Measurements from ENCODE around the gene CTSG.

CTSG gene

GRCh38 chr14:24566318-24566717 is 9.7 kb downstream of the CTSG start:
- Histone ChIP-seq H3K27ac (replicated peaks; ENCODE audit: low read length) (no peak overlapping the region), H3K4me2 (ENCODE audit: insufficient read depth, low read length, poor library complexity, severe bottlenecking) (no peak overlapping the region), H3K27me3 (ENCODE audit: control insufficient read depth in 3 of 3, insufficient read depth in 3 of 3, low read depth in 1 of 3, low read length in 3 of 3) (no peaks in the 10 kb centered on the region), H2AFZ (ENCODE audit: low read length) (no peak overlapping the region), H2BK120ac (ENCODE audit: low read depth, low read length) (no peak overlapping the region), H2BK12ac (ENCODE audit: low read length) (no peak overlapping the region), H2BK5ac (ENCODE audit: low read length) (no peak overlapping the region), H3K18ac (ENCODE audit: low read length) (no peak overlapping the region), H3K79me1 (ENCODE audit: low read depth, low read length) (peaks cover 2% of the 10 kb centered on the region), H4K91ac (ENCODE audit: low read depth, low read length, poor library complexity) (no peak overlapping the region), H4K8ac (ENCODE audit: low read depth, low read length) (peak overlapping the region; percentile 20), H3K9me3 (replicated peaks in 1 of 2; ENCODE audit: control insufficient read depth in 2 of 2, insufficient read depth in 1 of 2, low read depth in 1 of 2, low read length in 2 of 2) (peaks cover 0 to 8% of the 10 kb centered on the region in 2 donors), H3K4me1 (ENCODE audit: control insufficient read depth in 2 of 2, insufficient read depth in 1 of 2, low read depth in 1 of 2, low read length in 2 of 2) (no peaks in the 10 kb centered on the region), H3K14ac (ENCODE audit: low read length) (no peak overlapping the region), H3K9ac (ENCODE audit: low read depth, low read length, poor library complexity) (no peak overlapping the region), H3K4me3 (ENCODE audit: low read length in 2 of 2) (peak overlapping the region in 1 of 2 donors; percentile 36), H2AK5ac (ENCODE audit: low read depth, low read length) (no peak overlapping the region), H2BK15ac (ENCODE audit: low read length) (no peak overlapping the region), H3K36me3 (replicated peaks in 1 of 2; ENCODE audit: control insufficient read depth in 2 of 2, insufficient read depth in 2 of 2, low read length in 2 of 2) (no peaks in the 10 kb centered on the region), H3K4ac (ENCODE audit: low read length) (no peak overlapping the region), H3K23ac (ENCODE audit: low read depth, low read length, poor library complexity) (no peak overlapping the region)
- WGBS, 2 donors (ENCODE audit: extremely low coverage in 2 of 2, insufficient read length in 2 of 2, insufficient replicate concordance in 1 of 2) = no CpG with 5 or more reads among the region's 2 CpGs
- no peak for DNase-seq (ENCODE audit: low spot score)

GRCh38 chr14:24565766-24566165 is 10.3 kb downstream of the CTSG start:
- H3K4me1 ChIP-seq (ENCODE audit: control insufficient read depth in 2 of 2, insufficient read depth in 1 of 2, low read depth in 1 of 2, low read length in 2 of 2) = no peaks in the 10 kb centered on the region
- H4K8ac ChIP-seq (ENCODE audit: low read depth, low read length) = no peak overlapping the region
- no peaks in the 10 kb centered on the region for H3K27me3 ChIP-seq (ENCODE audit: control insufficient read depth in 3 of 3, insufficient read depth in 3 of 3, low read depth in 1 of 3, low read length in 3 of 3)
- no peak overlapping the region for H2BK12ac ChIP-seq (ENCODE audit: low read length)
- no peak overlapping the region for H2AK5ac ChIP-seq (ENCODE audit: low read depth, low read length)
- peaks cover 2% of the 10 kb centered on the region for H3K79me1 ChIP-seq (ENCODE audit: low read depth, low read length)
- no peak overlapping the region for H2AFZ ChIP-seq (ENCODE audit: low read length)
- H3K14ac ChIP-seq (ENCODE audit: low read length) = no peak overlapping the region
- no peak overlapping the region for H2BK5ac ChIP-seq (ENCODE audit: low read length)
- no peak overlapping the region for H3K27ac ChIP-seq (replicated peaks; ENCODE audit: low read length)
- DNase-seq (ENCODE audit: low spot score) = no peak
- no peak overlapping the region for H4K91ac ChIP-seq (ENCODE audit: low read depth, low read length, poor library complexity)
- H2BK15ac ChIP-seq (ENCODE audit: low read length) = no peak overlapping the region
- no peak overlapping the region for H3K9ac ChIP-seq (ENCODE audit: low read depth, low read length, poor library complexity)
- H3K36me3 ChIP-seq (replicated peaks in 1 of 2; ENCODE audit: control insufficient read depth in 2 of 2, insufficient read depth in 2 of 2, low read length in 2 of 2) = no peaks in the 10 kb centered on the region
- H3K18ac ChIP-seq (ENCODE audit: low read length) = no peak overlapping the region
- no CpG with 5 or more reads among the region's 2 CpGs for WGBS, 2 donors (ENCODE audit: extremely low coverage in 2 of 2, insufficient read length in 2 of 2, insufficient replicate concordance in 1 of 2)
- H3K4me2 ChIP-seq (ENCODE audit: insufficient read depth, low read length, poor library complexity, severe bottlenecking) = no peak overlapping the region
- H3K9me3 ChIP-seq (replicated peaks in 1 of 2; ENCODE audit: control insufficient read depth in 2 of 2, insufficient read depth in 1 of 2, low read depth in 1 of 2, low read length in 2 of 2) = peaks cover 0 to 8% of the 10 kb centered on the region in 2 donors
- H3K4ac ChIP-seq (ENCODE audit: low read length) = no peak overlapping the region
- H2BK120ac ChIP-seq (ENCODE audit: low read depth, low read length) = no peak overlapping the region
- no peak overlapping the region for H3K4me3 ChIP-seq (ENCODE audit: low read length in 2 of 2)
- H3K23ac ChIP-seq (ENCODE audit: low read depth, low read length, poor library complexity) = no peak overlapping the region

- Histone ChIP-seq H3K9me3 (replicated peaks in 1 of 2; ENCODE audit: control insufficient read depth in 2 of 2, insufficient read depth in 1 of 2, low read depth in 1 of 2, low read length in 2 of 2) (peaks cover 0 to 8% of the 10 kb centered on the region in 2 donors), H4K8ac (ENCODE audit: low read depth, low read length) (no peak overlapping the region), H2AFZ (ENCODE audit: low read length) (no peak overlapping the region), H2BK15ac (ENCODE audit: low read length) (no peak overlapping the region), H2AK5ac (ENCODE audit: low read depth, low read length) (no peak overlapping the region), H3K4me1 (ENCODE audit: control insufficient read depth in 2 of 2, insufficient read depth in 1 of 2, low read depth in 1 of 2, low read length in 2 of 2) (no peaks in the 10 kb centered on the region), H3K4ac (ENCODE audit: low read length) (no peak overlapping the region), H3K14ac (ENCODE audit: low read length) (no peak overlapping the region), H3K18ac (ENCODE audit: low read length) (no peak overlapping the region), H2BK5ac (ENCODE audit: low read length) (no peak overlapping the region), H3K4me2 (ENCODE audit: insufficient read depth, low read length, poor library complexity, severe bottlenecking) (no peak overlapping the region), H4K91ac (ENCODE audit: low read depth, low read length, poor library complexity) (no peak overlapping the region), H3K23ac (ENCODE audit: low read depth, low read length, poor library complexity) (no peak overlapping the region), H2BK12ac (ENCODE audit: low read length) (no peak overlapping the region), H3K36me3 (replicated peaks in 1 of 2; ENCODE audit: control insufficient read depth in 2 of 2, insufficient read depth in 2 of 2, low read length in 2 of 2) (no peaks in the 10 kb centered on the region), H3K79me1 (ENCODE audit: low read depth, low read length) (peaks cover 2% of the 10 kb centered on the region), H3K4me3 (ENCODE audit: low read length in 2 of 2) (no peak overlapping the region), H3K27me3 (ENCODE audit: control insufficient read depth in 3 of 3, insufficient read depth in 3 of 3, low read depth in 1 of 3, low read length in 3 of 3) (no peaks in the 10 kb centered on the region), H3K9ac (ENCODE audit: low read depth, low read length, poor library complexity) (no peak overlapping the region), H2BK120ac (ENCODE audit: low read depth, low read length) (no peak overlapping the region), H3K27ac (replicated peaks; ENCODE audit: low read length) (no peak overlapping the region)
- WGBS, 2 donors (ENCODE audit: extremely low coverage in 2 of 2, insufficient read length in 2 of 2, insufficient replicate concordance in 1 of 2) = no CpG with 5 or more reads among the region's 3 CpGs
- DNase-seq (ENCODE audit: low spot score) = no peak
These were observed 12.5 kb downstream of the CTSG start for GRCh38 chr14:24563505-24563904.

GRCh38 chr14:24556756-24557155 is 19.3 kb downstream of the CTSG start:
- H2BK5ac ChIP-seq (ENCODE audit: low read length) = no peak overlapping the region
- H3K9ac ChIP-seq (ENCODE audit: low read depth, low read length, poor library complexity) = no peak overlapping the region
- no peak overlapping the region for H3K14ac ChIP-seq (ENCODE audit: low read length)
- H3K9me3 ChIP-seq (replicated peaks in 1 of 2; ENCODE audit: control insufficient read depth in 2 of 2, insufficient read depth in 1 of 2, low read depth in 1 of 2, low read length in 2 of 2) = peaks cover 0 to 2% of the 10 kb centered on the region in 2 donors
- H2AFZ ChIP-seq (ENCODE audit: low read length) = no peak overlapping the region
- H3K4me1 ChIP-seq (ENCODE audit: control insufficient read depth in 2 of 2, insufficient read depth in 1 of 2, low read depth in 1 of 2, low read length in 2 of 2) = no peaks in the 10 kb centered on the region
- no peak overlapping the region for H3K23ac ChIP-seq (ENCODE audit: low read depth, low read length, poor library complexity)
- H3K18ac ChIP-seq (ENCODE audit: low read length) = no peak overlapping the region
- no peak overlapping the region for H3K27ac ChIP-seq (replicated peaks; ENCODE audit: low read length)
- no peak overlapping the region for H2BK120ac ChIP-seq (ENCODE audit: low read depth, low read length)
- WGBS, 2 donors (ENCODE audit: extremely low coverage in 2 of 2, insufficient read length in 2 of 2, insufficient replicate concordance in 1 of 2) = no CpG with 5 or more reads among the region's 4 CpGs
- no peak overlapping the region for H3K4ac ChIP-seq (ENCODE audit: low read length)
- H3K4me2 ChIP-seq (ENCODE audit: insufficient read depth, low read length, poor library complexity, severe bottlenecking) = no peak overlapping the region
- no peak overlapping the region for H2BK15ac ChIP-seq (ENCODE audit: low read length)
- no peak overlapping the region for H3K4me3 ChIP-seq (ENCODE audit: low read length in 2 of 2)
- no peak for DNase-seq (ENCODE audit: low spot score)
- no peaks in the 10 kb centered on the region for H3K79me1 ChIP-seq (ENCODE audit: low read depth, low read length)
- H4K91ac ChIP-seq (ENCODE audit: low read depth, low read length, poor library complexity) = no peak overlapping the region
- H2BK12ac ChIP-seq (ENCODE audit: low read length) = no peak overlapping the region
- no peak overlapping the region for H2AK5ac ChIP-seq (ENCODE audit: low read depth, low read length)
- H3K27me3 ChIP-seq (ENCODE audit: control insufficient read depth in 3 of 3, insufficient read depth in 3 of 3, low read depth in 1 of 3, low read length in 3 of 3) = no peaks in the 10 kb centered on the region
- no peak overlapping the region for H4K8ac ChIP-seq (ENCODE audit: low read depth, low read length)
- H3K36me3 ChIP-seq (replicated peaks in 1 of 2; ENCODE audit: control insufficient read depth in 2 of 2, insufficient read depth in 2 of 2, low read length in 2 of 2) = no peaks in the 10 kb centered on the region

All from neuronal stem cell (in vitro differentiated cells).